Adrenal gland (tissue), 12 donors: ENCODE data around the gene KCNMA1. TPM values are rescaled to one million over a fixed set of nuclear protein-coding genes. Genes with fewer than 3 reads are reported as not detected.

Experiments used
- DNase-seq, 7 donors: peaks; one replicate each; pipeline ENCODE4 v3.0.0-alpha.2; 2019 to 2020
- H3K27ac ChIP-seq, 5 donors: fragments of 200-600 bp; sonication (generic) in 4 of 5; 1 replicate in 3 of 5; 2 replicates in 2 of 5; pipeline versions ENCODE4 v1.5.1 to v1.8.0; 2016 to 2020; ENCODE audit warnings: mild to moderate bottlenecking in 1 of 5
- H3K27me3 ChIP-seq: fragments of 200-600 bp; 2 replicates; pipeline ENCODE4 v1.8.0; 2021
- H3K36me3 ChIP-seq, 2 donors: fragments of 200-600 bp; replicated peaks in 1 of 2; 1 replicate in 1 of 2; 2 replicates in 1 of 2; pipeline versions ENCODE4 v1.5.1 to v1.8.0; 2018 to 2022
- H3K4me1 ChIP-seq, 2 donors: fragments of 200-600 bp; replicated peaks in 1 of 2; 1 replicate in 1 of 2; 2 replicates in 1 of 2; pipeline versions ENCODE4 v1.5.1 to v1.8.0; 2018 to 2021
- H3K4me3 ChIP-seq, 4 donors: fragments of 200-600 bp; sonication (generic) in 3 of 4; one replicate each; pipeline ENCODE4 v1.5.1; 2016 to 2018
- H3K9me3 ChIP-seq, 3 donors: fragments of 200-600 bp; sonication (generic) in 1 of 3; replicated peaks in 1 of 3; 1 replicate in 2 of 3; 2 replicates in 1 of 3; pipeline versions ENCODE4 v1.5.1 to v1.8.0; 2016 to 2021
- CTCF ChIP-seq, 6 experiments: fragments of 450-650 bp in 4 of 6; fragments of 200-600 bp in 2 of 6; sonication (generic) in 1 of 6; IDR thresholded peaks; 1 replicate in 5 of 6; 2 replicates in 1 of 6; pipeline versions ENCODE4 v1.5.1 to v1.8.0; 2016 to 2021; ENCODE audit warnings: antibody characterized with exemption in 6 of 6, mild to moderate bottlenecking in 2 of 6, moderate library complexity in 1 of 6
- POLR2A ChIP-seq, 2 donors: fragments of 450-650 bp; IDR thresholded peaks; one replicate each; pipeline ENCODE4 v1.6.1; 2017; ENCODE audit warnings: antibody characterized with exemption in 2 of 2, mild to moderate bottlenecking in 2 of 2, moderate library complexity in 1 of 2
- WGBS, 4 donors: extraction: QIAGEN DNeasy Blood & Tissue Kit in 2 of 4; methylation state at CpG; one replicate each; pipeline versions ENCODE4 v1.1.5 to v1.1.7; 2013 to 2017; 5-methylcytosine and 5-hydroxymethylcytosine counted together
- intact Hi-C, 2 donors: fragments of 100-400 bp; cut with DNase I; formaldehyde crosslinking; loops; one replicate each; pipeline versions ENCODE4 v1.14.1 to v1.15.0; 2022 to 2023
- polyA plus RNA-seq, 3 donors: library from polyadenylated mRNA; stranded (reverse); fragments of 200-250 nt in 2 of 3; fragments of 350-450 nt in 1 of 3; fragmentation: Illumina TruSeq in 1 of 3; extraction: RNeasy Lipid Tissue Mini Kit (QIAGEN cat#74804) in 1 of 3; gene quantifications; one replicate each; pipeline ENCODE4 v1.2.3, GENCODE V29; 2013 to 2014
- total RNA-seq, 9 donors: library from RNA; depleted of rRNA in 4 of 9; stranded (reverse); fragments of >200 nt in 4 of 9; fragments of 120-200 nt in 1 of 9; fragmentation: NEBNext Ultra II Directional in 1 of 9; extraction: Animal tissue kit (Norgen Biotek cat#: 25700) in 1 of 9; gene quantifications; one replicate each; pipeline versions ENCODE4 v1.1.0 to v1.2.4, GENCODE V29; 2013 to 2023
- donor health status: healthy with polysubstance abuse.
- donor health status: Bipolar disorder and iron deficiency.
- donor health status: DM: yes; HTN: yes; CAD: no.
- donor health status: DM: no; HTN: no; CAD: no.
- donor health status: DM: no; HTN: no; CAD: no.
- donor health status: DM: yes; HTN: yes; CAD: no.

Gene KCNMA1
- total and polyA plus RNA-seq, 12 donors, result 6.4 to 37.7 (median 13.4) TPM

GRCh38 chr10:77321838-77322237, 315.8 kb downstream of the KCNMA1 start:
- TF ChIP-seq POLR2A (IDR thresholded peaks at IDR 0.05), result no peak
- no peak overlapping the region for H3K4me3 ChIP-seq
- DNase-seq, result no peak
- no peaks in the 10 kb centered on the region for H3K9me3 ChIP-seq
- no peaks in the 10 kb centered on the region for H3K27me3 ChIP-seq
- H3K36me3 ChIP-seq, result no peaks in the 10 kb centered on the region
- H3K4me1 ChIP-seq, result no peaks in the 10 kb centered on the region
- 57 to 81% (median 65%) methylated on average over 3 of the region's 3 CpGs for WGBS, 4 donors
- H3K27ac ChIP-seq, result no peak overlapping the region
- intact Hi-C loops, result no loop called here

- Histone ChIP-seq H3K4me3 (no peak overlapping the region), H3K27ac (no peak overlapping the region), H3K27me3 (no peaks in the 10 kb centered on the region), H3K4me1 (no peaks in the 10 kb centered on the region), H3K9me3 (no peaks in the 10 kb centered on the region), H3K36me3 (no peaks in the 10 kb centered on the region)
- 54 to 74% (median 55%) methylated on average over 2 of the region's 2 CpGs for WGBS, 4 donors
- intact Hi-C loops, result no loop called here
- DNase-seq, result no peak
- no peak for TF ChIP-seq CTCF (IDR thresholded peaks at IDR 0.05)
- no peak for TF ChIP-seq POLR2A (IDR thresholded peaks at IDR 0.05)
Measured at GRCh38 chr10:77320971-77321471, 316.6 kb downstream of the KCNMA1 start.

- intact Hi-C loops, result no loop called here
- TF ChIP-seq CTCF (IDR thresholded peaks at IDR 0.05) (no peak), POLR2A (IDR thresholded peaks at IDR 0.05) (no peak)
- Histone ChIP-seq H3K36me3 (no peaks in the 10 kb centered on the region), H3K27ac (no peak overlapping the region), H3K27me3 (no peaks in the 10 kb centered on the region), H3K4me1 (no peaks in the 10 kb centered on the region), H3K4me3 (no peak overlapping the region), H3K9me3 (no peaks in the 10 kb centered on the region)
- WGBS, 4 donors, result 82 to 96% (median 83%) methylated on average over 3 of the region's 3 CpGs
- DNase-seq, result no peak
Measured at GRCh38 chr10:77319557-77319956, 318.1 kb downstream of the KCNMA1 start.

GRCh38 chr10:77318739-77319138, 318.9 kb downstream of the KCNMA1 start:
- Histone ChIP-seq H3K4me1 (no peaks in the 10 kb centered on the region), H3K4me3 (no peak overlapping the region), H3K27me3 (no peaks in the 10 kb centered on the region), H3K9me3 (no peaks in the 10 kb centered on the region), H3K36me3 (no peaks in the 10 kb centered on the region), H3K27ac (no peak overlapping the region)
- DNase-seq, result no peak
- intact Hi-C loops, result no loop called here
- TF ChIP-seq CTCF (IDR thresholded peaks at IDR 0.05), result no peak
- no peak for TF ChIP-seq POLR2A (IDR thresholded peaks at IDR 0.05)
- WGBS, 4 donors, result 79 to 98% (median 92%) methylated on average over 3 of the region's 3 CpGs

GRCh38 chr10:77317221-77317620, 320.4 kb downstream of the KCNMA1 start:
- intact Hi-C loops, result no loop called here
- no peaks in the 10 kb centered on the region for H3K4me1 ChIP-seq
- TF ChIP-seq POLR2A (IDR thresholded peaks at IDR 0.05) (no peak), CTCF (IDR thresholded peaks at IDR 0.05) (no peak)
- no peaks in the 10 kb centered on the region for H3K9me3 ChIP-seq
- H3K27me3 ChIP-seq, result no peaks in the 10 kb centered on the region
- no peak overlapping the region for H3K27ac ChIP-seq
- 68 to 91% (median 77%) methylated on average over 5 of the region's 5 CpGs for WGBS, 4 donors
- no peaks in the 10 kb centered on the region for H3K36me3 ChIP-seq
- no peak overlapping the region for H3K4me3 ChIP-seq
- DNase-seq, result no peak
